Cardiac fibroblast (primary cell): Measurements from ENCODE around the gene MMP17.
A peak's percentile ranks its signal among the peaks of the same experiment; 100 is the strongest.

ENCODE experiments used
- DNase-seq, 2 donors: peaks; one replicate each; pipeline versions ENCODE4 v3.0.0 to v3.0.0-alpha.2; 2010; ENCODE audit warnings: low read depth in 2 of 2
- H3K4me3 ChIP-seq, 2 donors: replicated peaks in 1 of 2; 1 replicate in 1 of 2; 2 replicates in 1 of 2; pipeline ENCODE4 v1.5.1; 2011; ENCODE audit warnings: low read depth in 2 of 2, low read length in 2 of 2, mild to moderate bottlenecking in 2 of 2, moderate library complexity in 1 of 2
- CTCF ChIP-seq: IDR thresholded peaks from one replicate; pipeline ENCODE4 v1.5.1; 2011; ENCODE audit warnings: low read depth, mild to moderate bottlenecking, low read length, inconsistent platforms

The MMP17 gene

GRCh38 chr12:131856366-131857097, 28.3 kb downstream of the MMP17 start:
- DNase-seq: no peak
- H3K4me3 ChIP-seq: no peak overlapping the region
- TF ChIP-seq CTCF: no peak

- no peak for TF ChIP-seq CTCF
- DNase-seq: no peak
Measured at GRCh38 chr12:131857908-131858850, 30.0 kb downstream of the MMP17 start.

GRCh38 chr12:131860472-131861260, 32.5 kb downstream of the MMP17 start:
- DNase-seq: peak; percentile 65 to 81
- TF ChIP-seq CTCF: no peak
- no peak overlapping the region for H3K4me3 ChIP-seq

More at GRCh38 chr12:131857908-131858850, 30.0 kb downstream of the MMP17 start:
- no peak overlapping the region for H3K4me3 ChIP-seq

GRCh38 chr12:131861261-131862083, 33.3 kb downstream of the MMP17 start:
- no peak for DNase-seq
- TF ChIP-seq CTCF: no peak
- H3K4me3 ChIP-seq: no peak overlapping the region

GRCh38 chr12:131862084-131862441, 33.9 kb downstream of the MMP17 start:
- TF ChIP-seq CTCF: no peak
- DNase-seq: no peak
- no peak overlapping the region for H3K4me3 ChIP-seq

- no peak for DNase-seq
- H3K4me3 ChIP-seq: no peak overlapping the region
- no peak for TF ChIP-seq CTCF
Measured at GRCh38 chr12:131862600-131862993, 34.4 kb downstream of the MMP17 start.
